HEK293T (cell line): ENCODE data around the gene AVPR1A.

Experiments
- CTCF ChIA-PET: fragments of 350-600 bp; formaldehyde crosslinking; extraction: SDS; loops from one replicate; lab custom pipeline; 2021; ENCODE audit warnings: antibody characterized with exemption, inconsistent platforms; lab: Yijun Ruan, JAX
- POLR2A ChIA-PET: fragments of 350-600 bp; formaldehyde crosslinking; extraction: SDS; loops from one replicate; lab custom pipeline; 2020; ENCODE audit warnings: antibody characterized with exemption, inconsistent platforms; lab: Yijun Ruan, JAX
- DNase-seq: peaks from one replicate; pipeline ENCODE4 v3.0.0; 2012; ENCODE audit warnings: mixed read lengths; ENCODE audit errors: extremely low spot score
- ARNT ChIP-seq: fragments of 450-650 bp; IDR thresholded peaks from 2 replicates; pipeline ENCODE4 v1.6.1; 2017; ENCODE audit warnings: mild to moderate bottlenecking
- BHLHE40 ChIP-seq: fragments of 450-650 bp; IDR thresholded peaks from 2 replicates; pipeline ENCODE4 v1.6.1; 2016; ENCODE audit warnings: mild to moderate bottlenecking, moderate library complexity, borderline replicate concordance
- CTBP1 ChIP-seq: fragments of 450-650 bp; IDR thresholded peaks from 2 replicates; pipeline ENCODE4 v1.6.1; 2016; ENCODE audit warnings: borderline replicate concordance
- ELF4 ChIP-seq: fragments of 450-650 bp; IDR thresholded peaks from 2 replicates; pipeline ENCODE4 v1.6.1; 2017; ENCODE audit warnings: antibody characterized with exemption
- FOXA1 ChIP-seq: fragments of 450-650 bp; IDR thresholded peaks from 2 replicates; pipeline ENCODE4 v1.6.1; 2016; ENCODE audit warnings: mild to moderate bottlenecking
- FOXK2 ChIP-seq: fragments of 450-650 bp; IDR thresholded peaks from 2 replicates; pipeline ENCODE4 v1.6.1; 2016; ENCODE audit warnings: mild to moderate bottlenecking
- FOXM1 ChIP-seq: fragments of 450-650 bp; IDR thresholded peaks from 2 replicates; pipeline ENCODE4 v1.6.1; 2017; ENCODE audit warnings: mild to moderate bottlenecking, borderline replicate concordance
- HDGF ChIP-seq: fragments of 450-650 bp; IDR thresholded peaks from 2 replicates; pipeline ENCODE4 v1.6.1; 2017; ENCODE audit warnings: antibody characterized with exemption, borderline replicate concordance
- L3MBTL2 ChIP-seq: fragments of 450-650 bp; conservative IDR thresholded peaks from 2 replicates; pipeline ENCODE4 v1.6.1; 2016; ENCODE audit warnings: mild to moderate bottlenecking
- LEF1 ChIP-seq: fragments of 450-650 bp; IDR thresholded peaks from 2 replicates; pipeline ENCODE4 v1.6.1; 2017; ENCODE audit warnings: mild to moderate bottlenecking, borderline replicate concordance
- NFRKB ChIP-seq: fragments of 450-650 bp; IDR thresholded peaks from 2 replicates; pipeline ENCODE4 v1.6.1; 2016; ENCODE audit warnings: mild to moderate bottlenecking, moderate library complexity
- PKNOX1 ChIP-seq: fragments of 450-650 bp; IDR thresholded peaks from 2 replicates; pipeline ENCODE4 v1.6.1; 2016
- SP1 ChIP-seq: fragments of 450-650 bp; IDR thresholded peaks from 2 replicates; pipeline ENCODE4 v1.6.1; 2017
- SUZ12 ChIP-seq: fragments of 450-650 bp; IDR thresholded peaks from 2 replicates; pipeline ENCODE4 v1.6.1; 2016; ENCODE audit warnings: mild to moderate bottlenecking
- TARDBP ChIP-seq: fragments of 450-650 bp; IDR thresholded peaks from 2 replicates; pipeline ENCODE4 v1.6.1; 2016
- ZNF384 ChIP-seq: fragments of 450-650 bp; IDR thresholded peaks from 2 replicates; pipeline ENCODE4 v1.6.1; 2016

The AVPR1A gene

GRCh38 chr12:63103494-63104131, 47.4 kb downstream of the AVPR1A start:
- peak; percentile 44 for DNase-seq
- no peak for TF ChIP-seq SUZ12
- no peak for TF ChIP-seq ELF4
- no peak for TF ChIP-seq FOXM1
- TF ChIP-seq NFRKB, result no peak
- no peak for TF ChIP-seq FOXA1
- CTCF ChIA-PET, result no interaction called here
- POLR2A ChIA-PET, result no interaction called here

GRCh38 chr12:63101920-63102319, 49.1 kb downstream of the AVPR1A start:
- DNase-seq, result no peak
- TF ChIP-seq FOXM1 (no peak), HDGF (no peak), SP1 (no peak), ARNT (no peak), BHLHE40 (no peak), SUZ12 (no peak), NFRKB (no peak), L3MBTL2 (no peak), ELF4 (no peak), FOXK2 (no peak), CTBP1 (no peak), TARDBP (no peak), FOXA1 (no peak)
- ChIA-PET CTCF (no interaction called here), POLR2A (no interaction called here)

GRCh38 chr12:63098851-63099250, 52.1 kb downstream of the AVPR1A start:
- TF ChIP-seq LEF1 (no peak), HDGF (no peak), L3MBTL2 (no peak), FOXM1 (no peak), ELF4 (no peak), CTBP1 (no peak), BHLHE40 (no peak), SP1 (no peak), FOXA1 (no peak), FOXK2 (no peak), TARDBP (no peak), SUZ12 (no peak), ARNT (no peak), NFRKB (no peak), PKNOX1 (no peak), ZNF384 (no peak)
- POLR2A ChIA-PET, result no interaction called here
- peak; percentile 8 for DNase-seq
- CTCF ChIA-PET, result no interaction called here

GRCh38 chr12:63095369-63095980, 55.5 kb downstream of the AVPR1A start:
- no peak for TF ChIP-seq ZNF384
- no peak for TF ChIP-seq FOXA1
- no peak for TF ChIP-seq PKNOX1
- TF ChIP-seq LEF1, result no peak
- no peak for TF ChIP-seq CTBP1
- TF ChIP-seq SUZ12, result no peak
- TF ChIP-seq SP1, result no peak
- no peak for TF ChIP-seq ELF4
- no peak for TF ChIP-seq BHLHE40
- TF ChIP-seq FOXM1, result no peak
- no peak for TF ChIP-seq NFRKB
- TF ChIP-seq FOXK2, result no peak
- TF ChIP-seq TARDBP, result no peak
- TF ChIP-seq ARNT, result no peak
- TF ChIP-seq L3MBTL2, result no peak
- POLR2A ChIA-PET, result no interaction called here
- CTCF ChIA-PET, result no interaction called here
- DNase-seq, result no peak

- ChIA-PET CTCF (no interaction called here), POLR2A (no interaction called here)
- no peak for TF ChIP-seq SUZ12
- no peak for TF ChIP-seq LEF1
- no peak for TF ChIP-seq ELF4
- TF ChIP-seq SP1, result no peak
- no peak for TF ChIP-seq PKNOX1
- no peak for TF ChIP-seq FOXK2
- TF ChIP-seq BHLHE40, result no peak
- TF ChIP-seq HDGF, result no peak
- no peak for TF ChIP-seq NFRKB
- DNase-seq, result no peak
These were observed 57.3 kb downstream of the AVPR1A start for GRCh38 chr12:63093711-63094110.

- no peak for DNase-seq
- POLR2A ChIA-PET, result no interaction called here
- CTCF ChIA-PET, result interaction anchor here (1.0 kb wide), 1 partner anchor 59 kb away, joined by 4 read pairs; no protein-coding TSS in a partner anchor
- TF ChIP-seq ARNT (no peak), LEF1 (no peak), CTBP1 (no peak), HDGF (no peak), SUZ12 (no peak), PKNOX1 (no peak), SP1 (no peak), BHLHE40 (no peak), NFRKB (no peak), TARDBP (no peak), FOXM1 (no peak), FOXK2 (no peak), L3MBTL2 (no peak), ELF4 (no peak)
These were observed 57.9 kb downstream of the AVPR1A start for GRCh38 chr12:63093084-63093483.
